H7 (cell line): ENCODE data around the gene TMEM129. TPM values are rescaled to one million over a fixed set of nuclear protein-coding genes. Genes with fewer than 3 reads are reported as not detected.

Experiments used
- DNase-seq: peaks from one replicate; pipeline ENCODE4 v3.0.0; 2012
- H3K27me3 ChIP-seq: 2 replicates; pipeline ENCODE4 v1.6.0; 2011; ENCODE audit warnings: mild to moderate bottlenecking, low read length; ENCODE audit not compliant: control insufficient read depth, insufficient read depth
- H3K36me3 ChIP-seq: replicated peaks from 2 replicates; pipeline ENCODE4 v1.5.1; 2011; ENCODE audit warnings: low read length; ENCODE audit not compliant: control insufficient read depth, insufficient read depth
- H3K4me3 ChIP-seq: 2 replicates; pipeline ENCODE4 v1.5.1; 2011; ENCODE audit warnings: low read depth, mild to moderate bottlenecking, control low read depth, low read length, moderate library complexity; ENCODE audit not compliant: insufficient read depth
- total RNA-seq: library from RNA; depleted of rRNA; stranded (reverse); fragments of >200 nt; shearing (Covaris generic); gene quantifications from 2 replicates; pipeline ENCODE4 v1.2.3, GENCODE V29; 2014

The TMEM129 gene
- total RNA-seq, 1 experiment from 2014 or later, result 69.7 TPM

GRCh38 chr4:1725521-1725920, 4.4 kb upstream of the TMEM129 start:
- peak; percentile 39 for DNase-seq
- Histone ChIP-seq H3K36me3 (peaks cover 51% of the 10 kb centered on the region), H3K4me3 (no peak overlapping the region), H3K27me3 (no peaks in the 10 kb centered on the region)

GRCh38 chr4:1723131-1723801, 2.1 kb upstream of the TMEM129 start:
- no peaks in the 10 kb centered on the region for H3K27me3 ChIP-seq
- peaks cover 39% of the 10 kb centered on the region for H3K36me3 ChIP-seq
- peak; percentile 14 for DNase-seq
- H3K4me3 ChIP-seq, result no peak overlapping the region

GRCh38 chr4:1722551-1723118, 1.5 kb upstream of the TMEM129 start:
- H3K36me3 ChIP-seq, result peaks cover 35% of the 10 kb centered on the region
- peak; percentile 54 for DNase-seq

GRCh38 chr4:1721666-1722550, 785 bp upstream of the TMEM129 start:
- Histone ChIP-seq H3K4me3 (peak overlapping the region; percentile 98), H3K36me3 (peaks cover 28% of the 10 kb centered on the region)

More at GRCh38 chr4:1722551-1723118, 1.5 kb upstream of the TMEM129 start:
- Histone ChIP-seq H3K4me3 (peak overlapping the region; percentile 98), H3K27me3 (no peaks in the 10 kb centered on the region)

GRCh38 chr4:1720163-1720983, 750 bp downstream of the TMEM129 start:
- peak overlapping the region; percentile 96 for H3K4me3 ChIP-seq
- DNase-seq, result peak; percentile 87
- no peaks in the 10 kb centered on the region for H3K27me3 ChIP-seq
- H3K36me3 ChIP-seq, result peaks cover 18% of the 10 kb centered on the region

More at GRCh38 chr4:1721666-1722550, 785 bp upstream of the TMEM129 start:
- no peaks in the 10 kb centered on the region for H3K27me3 ChIP-seq
- peak; percentile 67 for DNase-seq

GRCh38 chr4:1718095-1718850, 2.9 kb downstream of the TMEM129 start:
- peak; percentile 50 for DNase-seq
- H3K27me3 ChIP-seq, result no peaks in the 10 kb centered on the region
- peaks cover 8% of the 10 kb centered on the region for H3K36me3 ChIP-seq
- H3K4me3 ChIP-seq, result no peak overlapping the region

GRCh38 chr4:1717129-1718094, 3.7 kb downstream of the TMEM129 start:
- 0 out of 2 replicates have a peak, but pooled peaks cover 3% of the 10 kb centered on the region for H3K36me3 ChIP-seq
- H3K27me3 ChIP-seq, result no peaks in the 10 kb centered on the region
- H3K4me3 ChIP-seq, result no peak overlapping the region
- DNase-seq, result peak; percentile 48

GRCh38 chr4:1716065-1716945, 4.8 kb downstream of the TMEM129 start:
- Histone ChIP-seq H3K4me3 (no peak overlapping the region), H3K36me3 (0 out of 2 replicates have a peak, but pooled peaks cover 3% of the 10 kb centered on the region), H3K27me3 (no peaks in the 10 kb centered on the region)
- DNase-seq, result peak; percentile 58

GRCh38 chr4:1715002-1715758, 5.9 kb downstream of the TMEM129 start:
- Histone ChIP-seq H3K4me3 (no peak overlapping the region), H3K36me3 (0 out of 2 replicates have a peak, but pooled peaks cover 3% of the 10 kb centered on the region), H3K27me3 (no peaks in the 10 kb centered on the region)
- peak; percentile 52 for DNase-seq

GRCh38 chr4:1714303-1715001, 6.7 kb downstream of the TMEM129 start:
- Histone ChIP-seq H3K27me3 (no peaks in the 10 kb centered on the region), H3K4me3 (no peak overlapping the region), H3K36me3 (0 out of 2 replicates have a peak, but pooled peaks cover 3% of the 10 kb centered on the region)
- DNase-seq, result peak; percentile 78
